Liver (tissue), 9 donors: Measurements from ENCODE around the gene MXD4. TPM values are rescaled to one million over a fixed set of nuclear protein-coding genes. Genes with fewer than 3 reads are reported as not detected.

Experiments used
- DNase-seq: peaks from one replicate; pipeline ENCODE4 v3.0.0-alpha.2; 2017; ENCODE audit warnings: low spot score
- H3K27ac ChIP-seq, 2 donors: one replicate each; pipeline ENCODE4 v1.7.0; 2013; ENCODE audit warnings: inconsistent platforms in 2 of 2, low read length in 2 of 2, control low read depth in 1 of 2, low read depth in 1 of 2, mild to moderate bottlenecking in 1 of 2
- H3K27me3 ChIP-seq, 4 donors: one replicate each; pipeline versions ENCODE4 v1.6.1 to v1.7.0; 2013; ENCODE audit warnings: low read length in 3 of 4, inconsistent platforms in 1 of 4, mild to moderate bottlenecking in 1 of 4, moderate library complexity in 1 of 4; ENCODE audit not compliant: control insufficient read depth in 4 of 4, insufficient read depth in 4 of 4
- H3K36me3 ChIP-seq, 4 donors: one replicate each; pipeline versions ENCODE4 v1.6.1 to v1.7.0; 2013; ENCODE audit warnings: low read length in 3 of 4, mild to moderate bottlenecking in 3 of 4, low read depth in 1 of 4, moderate library complexity in 1 of 4; ENCODE audit not compliant: control insufficient read depth in 4 of 4, insufficient read depth in 3 of 4
- H3K4me1 ChIP-seq, 4 donors: one replicate each; pipeline versions ENCODE4 v1.6.1 to v1.7.0; 2013; ENCODE audit warnings: low read length in 3 of 4, mild to moderate bottlenecking in 3 of 4, moderate library complexity in 1 of 4; ENCODE audit not compliant: control insufficient read depth in 4 of 4, insufficient read depth in 4 of 4
- H3K4me3 ChIP-seq, 3 donors: one replicate each; pipeline versions ENCODE4 v1.6.1 to v1.7.0; 2013; ENCODE audit warnings: low read length in 3 of 3, control low read depth in 1 of 3, low read depth in 1 of 3, mild to moderate bottlenecking in 1 of 3
- H3K9ac ChIP-seq, 2 donors: one replicate each; pipeline ENCODE4 v1.7.0; 2013; ENCODE audit warnings: low read length in 2 of 2, mild to moderate bottlenecking in 2 of 2, moderate library complexity in 2 of 2, control low read depth in 1 of 2, low read depth in 1 of 2
- H3K9me3 ChIP-seq, 4 donors: one replicate each; pipeline versions ENCODE4 v1.6.1 to v1.7.0; 2013; ENCODE audit warnings: low read length in 3 of 4; ENCODE audit not compliant: control insufficient read depth in 4 of 4
- ATF3 ChIP-seq: IDR thresholded peaks from 2 replicates; pipeline ENCODE4 v1.6.1; 2016; ENCODE audit warnings: antibody characterized with exemption
- EGR1 ChIP-seq, 2 donors: IDR thresholded peaks; 2 replicates each; pipeline ENCODE4 v1.6.1; 2016 to 2018; ENCODE audit warnings: antibody characterized with exemption in 2 of 2, low read depth in 2 of 2
- FOXA1 ChIP-seq: IDR thresholded peaks from 2 replicates; pipeline ENCODE4 v1.6.1; 2016; ENCODE audit warnings: antibody characterized with exemption
- FOXA2 ChIP-seq: IDR thresholded peaks from 2 replicates; pipeline ENCODE4 v1.6.1; 2016; ENCODE audit warnings: antibody characterized with exemption
- GABPA ChIP-seq, 2 donors: IDR thresholded peaks in 1 of 2; conservative IDR thresholded peaks in 1 of 2; 2 replicates each; pipeline ENCODE4 v1.6.1; 2016; ENCODE audit warnings: antibody characterized with exemption in 2 of 2, mild to moderate bottlenecking in 1 of 2, moderate library complexity in 1 of 2
- HNF4A ChIP-seq, 2 donors: conservative IDR thresholded peaks; 2 replicates each; pipeline ENCODE4 v1.6.1; 2016; ENCODE audit warnings: antibody characterized with exemption in 2 of 2, mild to moderate bottlenecking in 2 of 2
- HNF4G ChIP-seq: IDR thresholded peaks from 2 replicates; pipeline ENCODE4 v1.6.1; 2016; ENCODE audit warnings: antibody characterized with exemption
- JUND ChIP-seq, 2 donors: IDR thresholded peaks; 2 replicates each; pipeline ENCODE4 v1.6.1; 2016; ENCODE audit warnings: antibody characterized with exemption in 2 of 2
- MAX ChIP-seq: IDR thresholded peaks from 2 replicates; pipeline ENCODE4 v1.6.1; 2016; ENCODE audit warnings: antibody characterized with exemption
- NR2F2 ChIP-seq: IDR thresholded peaks from 2 replicates; pipeline ENCODE4 v1.6.1; 2016; ENCODE audit warnings: antibody characterized with exemption
- RAD21 ChIP-seq, 2 donors: IDR thresholded peaks; 2 replicates each; pipeline ENCODE4 v1.6.1; 2016; ENCODE audit warnings: antibody characterized with exemption in 2 of 2, mild to moderate bottlenecking in 2 of 2
- RXRA ChIP-seq, 2 donors: IDR thresholded peaks; 2 replicates each; pipeline ENCODE4 v1.6.1; 2017 to 2018; ENCODE audit warnings: antibody characterized with exemption in 2 of 2, mild to moderate bottlenecking in 1 of 2
- TAF1 ChIP-seq: conservative IDR thresholded peaks from 2 replicates; pipeline ENCODE4 v1.6.1; 2016; ENCODE audit warnings: antibody characterized with exemption, mild to moderate bottlenecking
- YY1 ChIP-seq: IDR thresholded peaks from 2 replicates; pipeline ENCODE4 v1.6.1; 2016; ENCODE audit warnings: antibody characterized with exemption, mild to moderate bottlenecking
- WGBS: extraction: QIAGEN DNeasy Blood & Tissue Kit; methylation state at CpG from one replicate; pipeline ENCODE4 v1.1.7; 2013; 5-methylcytosine and 5-hydroxymethylcytosine counted together
- polyA plus RNA-seq, 2 donors: library from polyadenylated mRNA; stranded (reverse) in 1 of 2; unstranded in 1 of 2; fragments of 200-250 nt in 1 of 2; fragments of >200 nt in 1 of 2; fragmentation: Nextera tagmentation in 1 of 2; extraction: Ambion mirVana in 1 of 2; gene quantifications; one replicate each; pipeline versions ENCODE4 v1.2.1 to v1.2.3, GENCODE V29; 2013 to 2015
- total RNA-seq, 2 donors: library from RNA; depleted of rRNA; stranded (reverse); fragments of >200 nt; gene quantifications; one replicate each; pipeline ENCODE4 v1.2.3, GENCODE V29; 2014
- TF ChIP-seq, protein P1 (sequence below): IDR thresholded peaks from 2 replicates; pipeline ENCODE4 v1.6.1; 2016; ENCODE audit warnings: antibody characterized with exemption, mild to moderate bottlenecking
- TF ChIP-seq, protein P2 (sequence below): fragments of 150-350 bp; IDR thresholded peaks from 2 replicates; pipeline ENCODE4 v1.5.1; 2017; ENCODE audit warnings: improper control_type of control experiment, low read depth, low read length; ENCODE audit not compliant: missing input control
- TF ChIP-seq, protein P3 (sequence below): IDR thresholded peaks from 2 replicates; pipeline ENCODE4 v1.6.1; 2016; ENCODE audit warnings: antibody characterized with exemption
- donor health status: healthy.
- donor health status: healthy.
- donor health status: healthy.
- donor health status: healthy.
- donor health status: healthy.

The MXD4 gene
- total and polyA plus RNA-seq, 4 donors: 6.5 to 19.6 (median 15.9) TPM

- TF ChIP-seq, protein P1, sequence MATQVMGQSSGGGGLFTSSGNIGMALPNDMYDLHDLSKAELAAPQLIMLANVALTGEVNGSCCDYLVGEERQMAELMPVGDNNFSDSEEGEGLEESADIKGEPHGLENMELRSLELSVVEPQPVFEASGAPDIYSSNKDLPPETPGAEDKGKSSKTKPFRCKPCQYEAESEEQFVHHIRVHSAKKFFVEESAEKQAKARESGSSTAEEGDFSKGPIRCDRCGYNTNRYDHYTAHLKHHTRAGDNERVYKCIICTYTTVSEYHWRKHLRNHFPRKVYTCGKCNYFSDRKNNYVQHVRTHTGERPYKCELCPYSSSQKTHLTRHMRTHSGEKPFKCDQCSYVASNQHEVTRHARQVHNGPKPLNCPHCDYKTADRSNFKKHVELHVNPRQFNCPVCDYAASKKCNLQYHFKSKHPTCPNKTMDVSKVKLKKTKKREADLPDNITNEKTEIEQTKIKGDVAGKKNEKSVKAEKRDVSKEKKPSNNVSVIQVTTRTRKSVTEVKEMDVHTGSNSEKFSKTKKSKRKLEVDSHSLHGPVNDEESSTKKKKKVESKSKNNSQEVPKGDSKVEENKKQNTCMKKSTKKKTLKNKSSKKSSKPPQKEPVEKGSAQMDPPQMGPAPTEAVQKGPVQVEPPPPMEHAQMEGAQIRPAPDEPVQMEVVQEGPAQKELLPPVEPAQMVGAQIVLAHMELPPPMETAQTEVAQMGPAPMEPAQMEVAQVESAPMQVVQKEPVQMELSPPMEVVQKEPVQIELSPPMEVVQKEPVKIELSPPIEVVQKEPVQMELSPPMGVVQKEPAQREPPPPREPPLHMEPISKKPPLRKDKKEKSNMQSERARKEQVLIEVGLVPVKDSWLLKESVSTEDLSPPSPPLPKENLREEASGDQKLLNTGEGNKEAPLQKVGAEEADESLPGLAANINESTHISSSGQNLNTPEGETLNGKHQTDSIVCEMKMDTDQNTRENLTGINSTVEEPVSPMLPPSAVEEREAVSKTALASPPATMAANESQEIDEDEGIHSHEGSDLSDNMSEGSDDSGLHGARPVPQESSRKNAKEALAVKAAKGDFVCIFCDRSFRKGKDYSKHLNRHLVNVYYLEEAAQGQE: no peak
- no peak for TF ChIP-seq EGR1 (IDR thresholded peaks at IDR 0.05; ENCODE audit: low read depth in 2 of 2)
- no peak for TF ChIP-seq YY1
- no peak for TF ChIP-seq GABPA (IDR thresholded peaks at IDR 0.05 in 1 of 2, conservative IDR thresholded peaks at IDR 0.05 in 1 of 2)
- TF ChIP-seq FOXA2: no peak
These were observed 14.5 kb downstream of the MXD4 start (continued) for GRCh38 chr4:2247128-2248043.

GRCh38 chr4:2246384-2247127 lies 15.4 kb downstream of the MXD4 start:
- Histone ChIP-seq H3K27me3 (no peaks in the 10 kb centered on the region), H3K9me3 (no peaks in the 10 kb centered on the region), H3K27ac (no peak overlapping the region), H3K36me3 (peaks cover 4 to 26% (median 12%) of the 10 kb centered on the region in 4 donors), H3K4me3 (no peak overlapping the region), H3K9ac (no peak overlapping the region), H3K4me1 (peaks cover 0 to 3% (median 2%) of the 10 kb centered on the region in 4 donors)
- WGBS: 94% methylated on average over 19 of the region's 19 CpGs
- DNase-seq: no peak
- no peak for TF ChIP-seq HNF4A (conservative IDR thresholded peaks at IDR 0.05)
- no peak for TF ChIP-seq MAX
- no peak for TF ChIP-seq YY1
- no peak for TF ChIP-seq FOXA1
- no peak for TF ChIP-seq RXRA (IDR thresholded peaks at IDR 0.05)
- TF ChIP-seq EGR1 (IDR thresholded peaks at IDR 0.05; ENCODE audit: low read depth in 2 of 2): no peak
- TF ChIP-seq, protein P1: no peak
- TF ChIP-seq ATF3: no peak
- no peak for TF ChIP-seq HNF4G
- TF ChIP-seq JUND (IDR thresholded peaks at IDR 0.05): no peak
- no peak for TF ChIP-seq TAF1
- TF ChIP-seq GABPA (IDR thresholded peaks at IDR 0.05 in 1 of 2, conservative IDR thresholded peaks at IDR 0.05 in 1 of 2): no peak
- TF ChIP-seq NR2F2: no peak
- no peak for TF ChIP-seq FOXA2
- TF ChIP-seq, protein P2, sequence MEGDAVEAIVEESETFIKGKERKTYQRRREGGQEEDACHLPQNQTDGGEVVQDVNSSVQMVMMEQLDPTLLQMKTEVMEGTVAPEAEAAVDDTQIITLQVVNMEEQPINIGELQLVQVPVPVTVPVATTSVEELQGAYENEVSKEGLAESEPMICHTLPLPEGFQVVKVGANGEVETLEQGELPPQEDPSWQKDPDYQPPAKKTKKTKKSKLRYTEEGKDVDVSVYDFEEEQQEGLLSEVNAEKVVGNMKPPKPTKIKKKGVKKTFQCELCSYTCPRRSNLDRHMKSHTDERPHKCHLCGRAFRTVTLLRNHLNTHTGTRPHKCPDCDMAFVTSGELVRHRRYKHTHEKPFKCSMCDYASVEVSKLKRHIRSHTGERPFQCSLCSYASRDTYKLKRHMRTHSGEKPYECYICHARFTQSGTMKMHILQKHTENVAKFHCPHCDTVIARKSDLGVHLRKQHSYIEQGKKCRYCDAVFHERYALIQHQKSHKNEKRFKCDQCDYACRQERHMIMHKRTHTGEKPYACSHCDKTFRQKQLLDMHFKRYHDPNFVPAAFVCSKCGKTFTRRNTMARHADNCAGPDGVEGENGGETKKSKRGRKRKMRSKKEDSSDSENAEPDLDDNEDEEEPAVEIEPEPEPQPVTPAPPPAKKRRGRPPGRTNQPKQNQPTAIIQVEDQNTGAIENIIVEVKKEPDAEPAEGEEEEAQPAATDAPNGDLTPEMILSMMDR: no peak
- TF ChIP-seq, protein P3, sequence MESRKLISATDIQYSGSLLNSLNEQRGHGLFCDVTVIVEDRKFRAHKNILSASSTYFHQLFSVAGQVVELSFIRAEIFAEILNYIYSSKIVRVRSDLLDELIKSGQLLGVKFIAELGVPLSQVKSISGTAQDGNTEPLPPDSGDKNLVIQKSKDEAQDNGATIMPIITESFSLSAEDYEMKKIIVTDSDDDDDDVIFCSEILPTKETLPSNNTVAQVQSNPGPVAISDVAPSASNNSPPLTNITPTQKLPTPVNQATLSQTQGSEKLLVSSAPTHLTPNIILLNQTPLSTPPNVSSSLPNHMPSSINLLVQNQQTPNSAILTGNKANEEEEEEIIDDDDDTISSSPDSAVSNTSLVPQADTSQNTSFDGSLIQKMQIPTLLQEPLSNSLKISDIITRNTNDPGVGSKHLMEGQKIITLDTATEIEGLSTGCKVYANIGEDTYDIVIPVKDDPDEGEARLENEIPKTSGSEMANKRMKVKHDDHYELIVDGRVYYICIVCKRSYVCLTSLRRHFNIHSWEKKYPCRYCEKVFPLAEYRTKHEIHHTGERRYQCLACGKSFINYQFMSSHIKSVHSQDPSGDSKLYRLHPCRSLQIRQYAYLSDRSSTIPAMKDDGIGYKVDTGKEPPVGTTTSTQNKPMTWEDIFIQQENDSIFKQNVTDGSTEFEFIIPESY: no peak
- TF ChIP-seq RAD21 (IDR thresholded peaks at IDR 0.05): no peak
